DND-41 (cell line): ENCODE results near the gene ARVCF.

Source experiments
- CTCF ChIP-seq: IDR thresholded peaks from 2 replicates; pipeline ENCODE4 v1.5.1; 2012; ENCODE audit warnings: borderline replicate concordance, low read length, moderate library complexity, mild to moderate bottlenecking; ENCODE audit not compliant: poor library complexity, severe bottlenecking; ENCODE audit errors: extremely low read depth
- EZH2 ChIP-seq: IDR thresholded peaks from 3 replicates; pipeline ENCODE4 v1.6.1; 2012; ENCODE audit warnings: borderline replicate concordance, low read depth, mild to moderate bottlenecking, moderate library complexity, low read length, inconsistent platforms; ENCODE audit not compliant: severe bottlenecking

- TF ChIP-seq CTCF (no peak), EZH2 (no peak)
These were observed 43.7 kb downstream of the ARVCF start for GRCh38 chr22:19972652-19973550.
